ENCODE results near the gene GPR68.
"Not testable (repeated sequence)": the region's sequence is repeated elsewhere in the genome, so short reads cannot be mapped to it uniquely, and the experiment has no call there.

GPR68 gene

DNA sequence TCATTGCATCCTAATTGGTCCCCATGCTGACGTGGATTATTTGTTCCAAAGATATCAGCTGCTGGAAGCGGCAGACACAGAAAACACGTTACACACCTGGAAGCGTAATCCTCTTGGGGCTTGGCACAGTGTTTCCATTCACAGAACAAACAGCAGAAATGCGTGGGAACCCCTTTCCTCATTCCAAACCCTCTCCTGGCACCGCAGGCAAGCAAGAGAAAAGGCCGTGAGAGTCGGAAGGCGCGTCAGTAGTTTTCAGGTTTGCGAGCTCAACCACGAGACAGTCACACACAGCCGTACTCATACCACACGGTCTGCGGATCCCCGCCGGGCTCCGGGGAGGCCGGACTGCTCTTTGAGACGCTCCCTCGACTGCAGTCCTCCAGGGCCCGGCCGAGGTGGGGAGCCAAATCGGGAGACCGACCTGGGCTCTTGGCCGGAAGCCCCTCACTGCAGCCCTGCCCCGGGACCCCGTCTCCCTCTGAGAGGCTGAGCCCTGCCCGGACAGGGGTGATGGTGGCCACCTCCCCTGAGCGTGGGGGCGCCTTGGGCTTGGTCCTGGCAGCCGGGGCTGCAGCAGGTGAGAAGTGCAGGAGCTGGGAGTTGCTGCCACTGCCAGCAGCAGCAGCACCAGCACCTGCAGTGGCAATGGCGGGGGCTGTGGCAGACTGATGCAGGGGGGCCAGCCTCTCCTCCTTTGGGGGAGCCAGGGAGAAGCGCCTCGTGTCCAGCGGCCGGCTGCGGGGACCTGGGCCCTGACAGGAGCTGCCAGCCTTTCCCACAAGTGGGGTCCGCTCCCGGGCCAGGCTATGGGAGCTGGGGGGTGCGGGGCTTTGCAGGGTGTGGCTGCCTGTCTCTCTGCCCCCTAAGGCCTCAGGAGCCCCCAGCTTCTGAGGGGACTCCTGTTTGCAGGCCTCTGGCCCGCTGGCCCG lies 28.1 kb upstream of the GPR68 start:
- DNase-seq (ENCODE audit: low spot score) = no peak

DNA sequence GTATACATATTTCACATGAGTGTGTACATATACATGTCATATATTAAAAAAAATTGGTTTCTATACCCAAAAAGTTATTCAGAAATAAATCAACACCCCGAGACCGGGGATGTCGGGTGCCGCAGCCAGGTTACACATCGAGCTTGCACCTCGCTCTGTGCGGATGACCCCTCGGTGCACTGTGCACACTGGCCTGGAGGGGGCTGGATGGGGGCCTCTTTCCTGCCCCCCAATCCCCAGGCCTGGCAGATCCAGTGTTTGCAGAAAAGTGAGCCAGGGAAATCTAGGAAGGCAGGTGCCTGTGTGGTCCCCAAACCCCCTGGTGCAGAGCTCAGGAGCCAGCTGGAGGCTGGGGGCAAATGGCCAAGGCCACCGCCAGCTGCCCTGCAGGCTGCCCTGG lies 27.1 kb upstream of the GPR68 start:
- DNase-seq (ENCODE audit: low spot score) = no peak

DNA sequence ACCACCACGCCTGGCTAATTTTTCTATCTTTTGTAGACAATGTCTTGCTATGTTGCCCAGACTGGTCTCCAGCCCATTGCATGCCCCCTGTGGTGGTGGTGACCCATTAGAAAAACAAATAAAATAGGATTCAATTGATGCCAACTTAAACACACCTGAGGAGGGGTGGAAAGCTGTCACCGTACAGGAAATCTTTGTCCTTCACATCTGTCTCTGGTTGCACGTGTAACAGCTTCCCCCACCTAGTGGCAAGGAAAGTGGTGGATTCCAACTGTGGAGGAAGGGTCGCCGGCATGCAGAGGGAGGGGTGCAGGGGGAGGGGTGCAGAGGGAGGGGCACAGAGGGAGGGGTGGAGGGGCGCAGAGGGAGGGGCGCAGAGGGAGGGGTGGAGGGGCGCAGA lies 26.1 kb upstream of the GPR68 start:
- no peak for DNase-seq (ENCODE audit: low spot score)

DNA sequence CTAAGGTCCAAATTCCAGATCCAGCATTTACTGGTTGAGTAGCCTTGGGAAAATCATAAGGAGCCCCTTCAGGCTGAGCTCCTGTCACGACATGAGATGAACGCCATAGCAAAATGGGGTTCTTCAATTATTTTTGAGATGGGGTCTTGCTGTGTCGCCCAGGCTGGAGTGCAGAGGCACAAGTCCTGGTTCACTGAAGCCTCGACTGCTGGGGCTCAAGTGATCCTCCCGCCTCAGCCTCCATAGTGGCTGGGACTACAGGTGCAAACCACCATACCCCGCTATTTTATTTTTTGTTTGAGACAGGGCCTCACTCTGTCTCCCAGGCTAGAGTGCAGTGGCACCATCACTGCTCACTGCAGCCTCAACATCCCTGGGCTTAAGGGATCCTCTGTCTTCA lies 25.7 kb upstream of the GPR68 start:
- DNase-seq (ENCODE audit: low spot score) = no peak

DNA sequence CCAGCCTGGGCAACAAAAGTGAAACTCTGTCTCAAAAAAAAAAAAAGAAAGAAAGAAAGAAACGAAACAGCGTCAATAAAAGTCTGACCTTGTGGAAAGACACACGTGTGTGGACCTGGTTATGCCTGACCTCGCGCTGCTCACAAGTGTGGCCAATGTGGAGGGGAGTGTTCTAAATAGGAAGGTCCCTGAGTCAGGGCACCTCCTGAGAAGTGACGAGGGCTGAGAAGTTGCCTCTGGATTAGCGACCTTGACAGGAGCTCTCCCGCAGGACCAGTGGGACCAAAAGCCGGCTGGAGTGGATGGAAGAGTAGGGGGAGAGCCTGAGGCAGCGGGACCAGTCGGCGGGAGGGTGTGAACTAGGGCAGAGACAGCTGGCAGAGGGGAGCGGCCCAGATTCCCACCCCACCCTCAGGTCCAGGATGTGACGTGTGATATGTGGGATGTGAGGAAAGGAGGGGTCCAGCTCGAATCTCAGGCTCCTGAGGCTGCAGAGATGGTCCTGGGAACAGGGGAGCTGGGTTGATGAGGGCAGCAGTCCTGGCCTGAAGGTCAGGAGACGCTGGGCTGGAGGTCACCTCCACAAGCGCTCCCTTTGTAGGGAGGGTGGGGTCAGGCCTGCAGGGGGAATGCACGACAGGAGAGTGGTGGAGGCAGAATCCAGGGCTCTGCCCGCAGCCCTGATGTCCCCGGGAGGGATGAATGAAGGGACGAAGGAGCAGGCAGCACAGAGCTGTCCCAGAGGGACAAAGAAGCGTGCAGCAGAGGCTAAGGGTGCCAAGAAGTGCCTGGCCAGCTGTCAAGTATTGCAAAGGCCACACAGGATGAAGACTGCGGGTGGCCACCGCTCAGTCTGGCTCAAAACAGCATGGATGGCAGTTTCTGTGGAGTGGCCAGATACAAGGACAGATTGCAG lies 24.8 kb upstream of the GPR68 start:
- no peak for DNase-seq (ENCODE audit: low spot score)

DNA sequence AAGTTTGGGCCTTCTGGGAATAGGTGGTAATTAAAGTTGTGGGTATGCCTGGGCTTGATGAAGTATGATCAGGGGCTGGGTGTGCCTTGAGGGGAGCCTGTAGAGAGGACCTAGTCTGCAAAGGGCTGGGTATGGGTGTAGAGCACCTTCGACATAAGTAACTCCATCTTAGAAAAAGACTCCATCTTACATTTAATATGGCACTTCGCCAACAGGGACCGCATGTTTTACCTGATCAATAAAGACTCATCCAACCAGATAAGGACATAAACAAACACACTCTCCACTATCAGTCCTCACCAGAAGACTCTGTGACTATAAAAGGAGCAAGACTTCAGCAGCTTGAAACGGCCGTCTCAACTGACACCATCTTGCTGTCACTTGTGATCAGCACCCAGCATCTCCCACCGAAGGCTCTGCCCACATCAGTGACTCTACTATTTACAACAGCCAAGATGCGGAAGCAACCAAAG lies 23.5 kb upstream of the GPR68 start:
- no peak for DNase-seq (ENCODE audit: low spot score)

DNA sequence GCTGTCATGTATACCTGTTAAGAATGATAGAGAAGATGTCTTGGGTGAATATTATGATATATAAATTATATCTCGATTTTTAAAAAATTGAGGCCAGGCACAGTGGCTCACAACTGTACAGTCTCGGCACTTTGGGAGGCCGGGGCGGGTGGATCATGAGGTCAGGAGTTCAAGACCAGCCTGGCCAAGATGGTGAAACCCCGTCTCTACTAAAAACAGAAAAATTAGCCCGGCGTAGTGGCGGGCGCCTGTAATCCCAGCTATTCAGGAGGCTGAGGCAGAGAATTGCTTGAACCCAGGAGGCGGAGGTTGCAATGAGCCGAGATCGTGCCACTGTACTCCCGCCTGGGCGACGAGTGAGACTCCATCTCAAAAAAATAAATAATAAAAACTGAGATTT lies 21.8 kb upstream of the GPR68 start:
- not testable (repeated sequence) for DNase-seq (ENCODE audit: low spot score)

DNA sequence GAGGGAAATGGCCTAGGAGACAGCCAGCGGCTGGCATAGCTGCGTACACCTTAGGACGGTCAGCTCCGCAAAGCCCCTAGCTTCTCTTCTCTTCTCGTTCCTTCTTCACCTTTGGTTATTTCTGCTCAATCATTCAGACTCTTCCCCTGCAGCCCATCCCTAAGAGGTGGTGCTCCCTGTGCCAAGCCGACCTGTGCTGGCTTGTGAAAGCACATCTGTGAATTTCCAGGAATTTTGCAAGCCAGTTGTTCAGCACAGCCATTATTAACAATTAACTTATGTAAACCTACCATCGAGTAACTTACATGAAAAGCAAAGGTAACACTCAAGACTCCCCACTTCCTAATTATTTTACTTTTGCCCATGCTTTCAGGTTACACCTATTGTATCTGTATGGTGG lies 20.9 kb upstream of the GPR68 start:
- no peak for DNase-seq (ENCODE audit: low spot score)

DNA sequence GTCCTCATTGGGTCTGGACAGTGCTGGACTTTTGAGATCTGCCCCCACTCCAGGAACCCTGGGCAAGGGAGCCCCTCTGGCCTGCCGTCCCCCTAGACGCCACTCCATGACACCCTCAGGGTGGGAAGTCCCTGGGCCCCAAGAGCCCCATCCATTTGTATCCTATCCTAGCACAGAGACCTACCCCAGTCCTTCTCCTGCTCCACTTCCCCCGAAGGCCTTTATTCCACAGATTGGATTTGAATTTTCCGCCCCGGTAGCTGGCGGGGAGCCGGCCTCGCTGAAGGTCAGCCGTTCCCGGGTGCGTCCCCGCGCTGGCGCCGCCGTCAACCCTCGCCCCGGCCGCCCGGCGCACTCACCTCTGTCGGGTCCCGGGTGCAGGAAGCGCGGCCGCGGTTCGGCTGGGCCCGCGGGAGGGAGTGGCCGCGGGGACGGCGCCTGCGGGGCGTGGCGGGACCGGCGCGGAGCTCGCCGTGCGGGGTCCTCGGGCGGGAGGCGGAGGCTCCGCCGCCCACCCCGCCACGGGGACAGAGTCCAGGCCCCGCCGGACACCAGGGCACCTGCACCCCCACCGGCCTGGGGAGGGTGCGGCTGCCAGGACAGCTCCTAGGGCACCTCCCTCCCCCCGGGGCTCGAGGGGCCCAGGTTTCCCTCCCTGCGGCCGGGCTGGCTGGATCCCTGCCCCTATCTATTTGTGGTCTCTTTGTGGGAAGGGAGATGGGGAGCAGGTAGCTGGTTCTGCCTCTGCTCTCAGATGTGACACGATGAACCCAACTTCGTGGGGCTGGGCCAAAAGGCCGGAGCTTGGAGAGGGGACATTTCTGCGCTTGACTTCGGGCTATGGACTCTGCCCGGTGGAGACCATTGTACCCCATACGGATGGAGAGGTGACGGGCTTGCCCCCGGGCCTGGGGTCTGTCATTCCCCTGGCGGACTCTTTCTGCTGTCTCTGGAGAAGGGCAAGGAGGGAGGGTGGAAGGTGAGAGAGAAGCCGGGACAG lies 19.9 kb upstream of the GPR68 start:
- DNase-seq (ENCODE audit: low spot score) = no peak

DNA sequence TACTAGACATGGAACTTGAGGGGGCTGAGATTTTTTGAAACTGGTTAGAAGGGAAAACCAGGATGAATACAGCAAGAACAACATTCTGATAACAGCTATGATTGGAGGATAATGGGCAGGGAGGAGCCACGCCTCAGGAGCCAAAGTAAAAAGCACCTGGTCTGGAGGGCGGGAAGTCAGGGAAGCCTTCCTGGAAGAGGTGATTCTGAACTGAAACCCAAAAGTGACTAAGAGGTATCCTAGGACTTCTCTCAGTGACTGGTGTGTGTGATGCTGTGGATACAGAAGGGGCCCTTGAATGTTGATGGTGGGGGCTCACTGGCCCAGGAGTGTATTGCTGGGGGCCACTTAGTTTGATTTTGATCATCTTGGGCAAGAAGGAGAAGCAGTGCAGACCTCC lies 18.8 kb upstream of the GPR68 start:
- DNase-seq (ENCODE audit: low spot score) = no peak

DNA sequence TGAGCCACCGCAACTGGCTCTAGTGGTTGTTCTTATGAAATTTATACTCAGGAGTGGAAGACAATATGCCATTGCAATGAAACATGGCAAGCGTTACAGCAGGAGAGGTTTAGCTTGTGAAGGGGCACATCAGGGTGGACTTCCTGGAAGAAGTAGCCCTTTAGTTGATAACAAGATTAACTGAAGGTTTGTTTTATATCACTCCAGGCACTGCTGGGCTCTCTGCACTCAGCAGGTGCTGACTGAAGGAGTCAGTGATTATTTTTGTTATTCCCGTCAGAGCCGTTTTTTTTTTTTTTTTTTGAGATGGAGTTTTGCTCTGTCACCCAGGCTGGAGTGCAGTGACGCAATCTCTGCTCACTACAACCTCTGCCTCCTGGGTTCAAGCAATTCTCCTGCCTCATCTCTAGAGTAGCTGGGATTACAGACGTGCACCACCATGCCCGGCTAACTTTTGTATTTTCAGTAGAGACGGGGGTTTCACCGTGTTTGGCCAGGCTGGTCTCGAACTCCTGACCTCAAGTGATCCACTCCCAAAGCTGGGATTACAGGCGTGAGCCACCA lies 17.6 kb upstream of the GPR68 start:
- DNase-seq (ENCODE audit: low spot score) = no peak

DNA sequence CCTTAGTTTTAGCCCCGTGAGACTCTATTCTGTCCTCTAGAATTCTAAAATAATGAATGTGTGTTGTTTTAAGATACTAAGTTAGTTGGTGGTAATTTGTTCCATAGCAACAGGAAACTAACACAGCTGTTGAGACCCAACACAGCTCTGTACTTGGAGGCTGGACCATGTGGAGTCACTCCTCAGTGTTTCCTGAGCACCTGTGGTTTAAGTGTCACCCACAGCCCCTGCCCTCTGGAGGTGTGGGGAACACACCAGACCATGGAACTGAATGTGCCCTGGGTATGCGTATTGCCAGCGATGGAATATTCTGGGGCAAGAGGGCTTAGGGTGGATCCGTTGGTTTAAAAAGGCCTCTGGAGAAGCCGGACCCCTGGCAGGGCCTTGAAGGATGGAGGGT lies 16.6 kb upstream of the GPR68 start:
- DNase-seq (ENCODE audit: low spot score) = no peak

DNA sequence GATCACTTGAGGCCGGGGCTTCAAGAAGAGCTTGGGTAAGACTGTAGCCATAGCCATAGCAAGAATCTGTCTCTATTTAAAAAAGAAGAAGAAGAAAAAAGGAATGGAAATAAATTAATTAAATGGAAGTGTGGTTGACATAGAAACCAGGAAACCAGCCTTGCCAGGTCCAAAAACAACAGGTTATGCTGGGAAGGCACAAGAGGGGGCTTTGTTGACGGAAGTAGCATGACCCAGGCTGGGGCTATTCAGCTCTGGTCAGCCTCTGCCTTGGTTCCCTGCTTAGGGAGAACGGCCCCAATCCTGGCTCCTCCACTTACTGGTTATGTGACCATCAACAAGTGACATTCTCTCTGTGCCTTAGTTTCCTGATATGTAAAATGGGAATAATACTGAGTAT lies 14.4 kb upstream of the GPR68 start:
- DNase-seq (ENCODE audit: low spot score) = no peak

DNA sequence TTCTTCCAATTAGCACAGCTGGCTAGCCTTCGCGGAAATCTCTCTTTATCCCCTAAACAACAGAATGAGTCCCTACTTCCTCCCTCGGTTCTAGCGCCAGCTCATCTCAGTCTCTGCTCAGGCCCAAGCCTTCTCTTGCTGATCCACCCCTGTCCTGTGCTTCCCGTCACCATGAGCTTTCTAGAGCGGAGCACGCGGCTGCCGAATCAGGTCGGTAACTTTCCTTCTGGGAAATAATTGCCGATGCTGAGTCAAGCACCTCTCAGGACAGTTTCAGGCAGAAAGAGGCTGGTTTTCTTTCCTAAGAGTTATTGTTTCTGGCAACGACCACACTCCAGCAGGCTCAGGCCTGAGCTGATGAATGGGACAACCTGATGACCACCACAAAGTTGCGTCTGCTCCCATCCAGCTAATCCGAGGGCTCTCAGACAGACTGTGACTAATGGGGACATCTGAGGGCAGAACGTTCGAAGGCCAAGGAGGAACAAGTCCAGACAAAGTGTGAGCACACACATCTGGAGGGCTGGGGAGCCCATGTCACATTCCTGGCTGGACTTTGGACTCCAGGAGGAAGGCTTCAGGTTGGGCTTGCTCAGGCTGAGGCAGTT lies 13.6 kb upstream of the GPR68 start:
- no peak for DNase-seq (ENCODE audit: low spot score)

DNA sequence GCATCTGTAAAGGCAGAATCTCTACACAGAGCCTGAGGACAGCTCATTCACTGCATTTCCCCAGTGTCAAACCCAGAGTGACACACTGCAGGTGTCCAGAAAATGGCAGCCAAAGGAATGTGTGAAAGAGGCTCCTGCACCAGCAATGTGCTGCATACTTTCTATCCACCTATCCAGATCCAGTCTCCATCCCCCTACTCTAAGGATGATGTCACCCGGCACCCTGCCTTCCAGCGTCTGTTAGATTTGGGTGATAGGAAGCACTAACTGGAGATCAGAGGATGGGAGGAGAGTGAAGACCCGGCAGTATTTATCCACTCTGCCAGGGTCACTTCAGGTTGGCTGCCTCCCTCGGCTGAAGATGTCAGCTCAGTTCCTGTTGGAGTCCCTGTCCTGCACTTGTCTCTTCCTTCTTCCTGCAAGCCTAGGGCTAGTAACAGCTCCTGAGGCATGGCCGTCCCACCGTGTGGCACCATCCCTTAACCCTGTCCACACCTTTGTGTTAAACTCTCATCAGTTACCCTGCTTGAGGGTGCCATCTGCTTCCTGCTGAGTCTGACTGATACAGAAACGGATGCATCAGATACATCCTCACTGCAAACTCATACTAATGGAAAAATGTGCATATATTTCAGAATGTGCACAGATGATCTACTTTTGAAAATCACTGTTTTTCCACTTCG lies 13.0 kb upstream of the GPR68 start:
- DNase-seq (ENCODE audit: low spot score) = no peak

DNA sequence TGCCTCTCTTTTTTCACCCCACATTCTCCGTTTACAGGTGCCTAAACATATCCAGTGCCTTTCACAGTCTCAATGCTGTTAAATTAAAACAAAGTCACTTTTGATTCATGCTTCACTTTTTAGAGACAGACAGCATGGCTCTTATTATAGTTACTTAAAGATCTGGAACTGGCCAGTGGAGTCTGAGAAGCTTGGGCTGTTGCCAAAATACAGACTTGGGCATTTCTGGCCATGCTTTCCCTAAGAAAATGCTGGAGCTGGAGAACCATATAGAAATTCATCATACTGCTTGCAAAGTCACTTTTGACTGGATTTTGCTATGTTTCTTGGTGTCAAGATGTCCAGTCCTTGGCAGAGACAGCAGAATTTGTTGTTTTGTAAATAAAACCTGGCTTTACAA lies 12.2 kb upstream of the GPR68 start:
- no peak for DNase-seq (ENCODE audit: low spot score)

DNA sequence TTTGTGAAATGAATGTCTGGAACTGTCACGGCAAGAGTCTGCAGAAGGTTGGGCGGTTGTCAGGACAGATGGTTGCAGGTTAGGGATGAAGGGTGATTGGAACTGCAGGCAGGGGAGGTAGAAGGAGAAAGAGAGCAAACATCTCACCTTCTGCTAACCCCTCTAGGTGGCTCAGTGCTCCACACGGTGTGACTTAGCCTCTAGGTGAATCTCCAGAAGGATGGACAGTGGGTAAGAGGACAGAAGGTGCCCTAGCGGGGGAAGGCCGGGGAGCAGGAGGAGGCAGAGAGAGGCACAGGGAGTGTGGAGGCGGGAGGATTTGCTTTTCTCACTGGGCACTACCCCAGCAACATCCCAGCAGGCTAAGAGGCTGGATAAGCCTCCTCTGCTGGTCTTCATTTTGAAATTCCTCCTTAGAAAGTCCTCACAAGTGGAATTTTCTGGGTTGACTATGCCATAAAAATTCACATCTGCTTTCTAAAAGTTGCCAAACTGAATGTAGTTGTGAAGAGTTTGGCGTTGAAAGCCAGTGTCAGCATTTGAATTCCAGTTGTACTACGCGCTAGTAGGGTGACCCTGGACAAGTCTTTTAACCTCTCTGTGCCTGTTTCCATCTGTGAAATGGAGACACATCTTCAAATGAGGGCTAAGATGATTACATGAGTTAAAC lies 10.7 kb upstream of the GPR68 start:
- DNase-seq (ENCODE audit: low spot score) = no peak

DNA sequence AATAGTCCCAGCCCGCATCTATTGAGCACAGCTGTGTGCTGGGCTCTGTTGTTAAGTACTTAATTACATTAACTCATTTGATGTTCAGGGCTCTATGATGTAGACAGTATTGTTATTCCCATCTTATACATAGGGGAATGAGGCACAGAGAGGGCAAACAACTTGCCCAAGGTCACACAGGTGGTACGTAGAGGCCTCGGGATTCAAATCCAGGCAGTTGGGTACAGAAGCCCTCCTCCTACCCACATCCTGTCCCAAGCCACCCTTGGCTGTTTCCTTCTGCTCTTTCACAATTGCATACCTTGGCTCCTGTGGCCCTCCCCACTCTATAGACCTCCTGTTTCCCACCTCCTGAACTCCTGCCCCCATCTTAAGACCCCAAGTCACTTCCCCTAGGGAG lies 10.0 kb upstream of the GPR68 start:
- no peak for DNase-seq (ENCODE audit: low spot score)

DNA sequence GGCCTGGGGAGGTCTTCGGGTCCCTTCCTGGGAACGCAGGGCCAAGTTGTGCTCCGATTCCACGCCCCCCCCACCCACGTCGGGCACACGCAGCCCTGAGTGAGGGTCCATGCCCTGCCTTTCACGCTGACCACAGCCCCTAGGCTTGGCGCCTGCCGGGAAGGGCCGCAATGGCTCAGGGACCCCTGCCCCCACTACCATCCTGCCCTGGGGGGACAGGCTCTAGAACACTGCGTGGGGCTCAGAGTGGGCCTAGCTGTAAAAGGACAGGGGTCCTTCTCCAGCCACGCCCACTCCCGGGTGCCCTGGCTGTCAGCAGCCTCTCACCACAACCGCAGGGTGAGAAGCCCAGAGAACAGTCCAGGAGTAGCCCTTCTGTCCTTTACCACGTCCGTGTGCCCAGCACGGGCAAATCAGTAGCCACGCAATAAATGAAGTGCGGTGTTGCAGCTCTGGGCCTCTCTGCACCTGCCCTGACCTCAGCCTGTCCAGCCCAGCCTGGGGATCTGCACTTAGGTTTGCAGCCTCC lies 9.4 kb upstream of the GPR68 start:
- no peak for DNase-seq (ENCODE audit: low spot score)

All from left forelimb (tissue), 1 donor.